PFSK-1 (cell line): Measurements from ENCODE around the gene LRRC37B.

Source experiments
- FOXP2 ChIP-seq: optimal IDR thresholded peaks from 2 replicates; pipeline ENCODE3; 2011; ENCODE audit warnings: borderline replicate concordance, control low read depth, inconsistent platforms; ENCODE audit not compliant: insufficient read depth; ENCODE audit errors: extremely low read length, extremely low read depth
- POLR2AphosphoS5 ChIP-seq: IDR thresholded peaks from 2 replicates; pipeline ENCODE4 v1.6.1; 2012; ENCODE audit warnings: low read depth, mild to moderate bottlenecking, control low read depth, low read length, moderate library complexity
- REST ChIP-seq, 2 experiments: IDR thresholded peaks; 2 replicates each; pipeline versions ENCODE4 v1.6.1 to v1.8.0; 2011 to 2012; ENCODE audit warnings: low read depth in 2 of 2, low read length in 2 of 2, control low read depth in 1 of 2, inconsistent platforms in 1 of 2, mild to moderate bottlenecking in 1 of 2, moderate library complexity in 1 of 2; ENCODE audit not compliant: insufficient read depth in 1 of 2
- SIN3A ChIP-seq: IDR thresholded peaks from 2 replicates; pipeline ENCODE4 v1.6.1; 2012; ENCODE audit warnings: mild to moderate bottlenecking, low read length, moderate library complexity, borderline replicate concordance; ENCODE audit not compliant: insufficient read depth
- TAF1 ChIP-seq: IDR thresholded peaks from 2 replicates; pipeline ENCODE4 v1.6.1; 2012; ENCODE audit warnings: low read length, control low read depth, borderline replicate concordance; ENCODE audit not compliant: insufficient read depth

GRCh38 chr17:31967648-31968047, 39.5 kb upstream of the LRRC37B start:
- TF ChIP-seq POLR2AphosphoS5 (no peak), TAF1 (no peak), SIN3A (no peak), REST (IDR thresholded peaks at IDR 0.05; ENCODE audit: insufficient read depth in 1 of 2, low read depth in 2 of 2, low read length in 2 of 2) (no peak), FOXP2 (no peak)
